ENCODE data around the gene SLC38A10. TPM values are rescaled to one million over a fixed set of nuclear protein-coding genes. Genes with fewer than 3 reads are reported as not detected.

The SLC38A10 gene
- total and polyA plus RNA-seq, 2 of the 13 experiments (the other 11 are each of a cell fraction or from before 2014, with no cell fraction given), result 23.4 to 55.8 TPM

GRCh38 chr17:81294512-81295030 lies 536 bp downstream of the SLC38A10 start (continued):
- TF ChIP-seq GABPA (IDR thresholded peaks at IDR 0.05; ENCODE audit: low read depth, low read length), result 0 out of 2 replicates have a peak, but pooled peaks have one; percentile 22
- 0 out of 2 replicates have a peak, but pooled peaks have one; percentile 24 for TF ChIP-seq GABPA (CRISPR knock-in tag; IDR thresholded peaks at IDR 0.05; ENCODE audit: low read depth)
- TF ChIP-seq ZNF564 (CRISPR knock-in tag; IDR thresholded peaks at IDR 0.05), result peak; percentile 40; the same call in 1 of the 2 replicates
- TF ChIP-seq, protein P1, sequence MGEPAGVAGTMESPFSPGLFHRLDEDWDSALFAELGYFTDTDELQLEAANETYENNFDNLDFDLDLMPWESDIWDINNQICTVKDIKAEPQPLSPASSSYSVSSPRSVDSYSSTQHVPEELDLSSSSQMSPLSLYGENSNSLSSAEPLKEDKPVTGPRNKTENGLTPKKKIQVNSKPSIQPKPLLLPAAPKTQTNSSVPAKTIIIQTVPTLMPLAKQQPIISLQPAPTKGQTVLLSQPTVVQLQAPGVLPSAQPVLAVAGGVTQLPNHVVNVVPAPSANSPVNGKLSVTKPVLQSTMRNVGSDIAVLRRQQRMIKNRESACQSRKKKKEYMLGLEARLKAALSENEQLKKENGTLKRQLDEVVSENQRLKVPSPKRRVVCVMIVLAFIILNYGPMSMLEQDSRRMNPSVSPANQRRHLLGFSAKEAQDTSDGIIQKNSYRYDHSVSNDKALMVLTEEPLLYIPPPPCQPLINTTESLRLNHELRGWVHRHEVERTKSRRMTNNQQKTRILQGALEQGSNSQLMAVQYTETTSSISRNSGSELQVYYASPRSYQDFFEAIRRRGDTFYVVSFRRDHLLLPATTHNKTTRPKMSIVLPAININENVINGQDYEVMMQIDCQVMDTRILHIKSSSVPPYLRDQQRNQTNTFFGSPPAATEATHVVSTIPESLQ (CRISPR knock-in tag; conservative IDR thresholded peaks at IDR 0.05), result 0 out of 2 replicates have a peak, but pooled peaks have one; percentile 5
- TF ChIP-seq ZNF251 (CRISPR knock-in tag; IDR thresholded peaks at IDR 0.05), result 0 out of 2 replicates have a peak, but pooled peaks have one; percentile 69
- TF ChIP-seq UBTF (CRISPR knock-in tag; IDR thresholded peaks at IDR 0.05), result 0 out of 2 replicates have a peak, but pooled peaks have one; percentile 16
- TF ChIP-seq, protein P2, sequence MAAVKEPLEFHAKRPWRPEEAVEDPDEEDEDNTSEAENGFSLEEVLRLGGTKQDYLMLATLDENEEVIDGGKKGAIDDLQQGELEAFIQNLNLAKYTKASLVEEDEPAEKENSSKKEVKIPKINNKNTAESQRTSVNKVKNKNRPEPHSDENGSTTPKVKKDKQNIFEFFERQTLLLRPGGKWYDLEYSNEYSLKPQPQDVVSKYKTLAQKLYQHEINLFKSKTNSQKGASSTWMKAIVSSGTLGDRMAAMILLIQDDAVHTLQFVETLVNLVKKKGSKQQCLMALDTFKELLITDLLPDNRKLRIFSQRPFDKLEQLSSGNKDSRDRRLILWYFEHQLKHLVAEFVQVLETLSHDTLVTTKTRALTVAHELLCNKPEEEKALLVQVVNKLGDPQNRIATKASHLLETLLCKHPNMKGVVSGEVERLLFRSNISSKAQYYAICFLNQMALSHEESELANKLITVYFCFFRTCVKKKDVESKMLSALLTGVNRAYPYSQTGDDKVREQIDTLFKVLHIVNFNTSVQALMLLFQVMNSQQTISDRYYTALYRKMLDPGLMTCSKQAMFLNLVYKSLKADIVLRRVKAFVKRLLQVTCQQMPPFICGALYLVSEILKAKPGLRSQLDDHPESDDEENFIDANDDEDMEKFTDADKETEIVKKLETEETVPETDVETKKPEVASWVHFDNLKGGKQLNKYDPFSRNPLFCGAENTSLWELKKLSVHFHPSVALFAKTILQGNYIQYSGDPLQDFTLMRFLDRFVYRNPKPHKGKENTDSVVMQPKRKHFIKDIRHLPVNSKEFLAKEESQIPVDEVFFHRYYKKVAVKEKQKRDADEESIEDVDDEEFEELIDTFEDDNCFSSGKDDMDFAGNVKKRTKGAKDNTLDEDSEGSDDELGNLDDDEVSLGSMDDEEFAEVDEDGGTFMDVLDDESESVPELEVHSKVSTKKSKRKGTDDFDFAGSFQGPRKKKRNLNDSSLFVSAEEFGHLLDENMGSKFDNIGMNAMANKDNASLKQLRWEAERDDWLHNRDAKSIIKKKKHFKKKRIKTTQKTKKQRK (IDR thresholded peaks at IDR 0.05; ENCODE audit: low read length), result no peak
- peak; percentile 15; the same call in 1 of the 2 replicates for TF ChIP-seq ZNF766 (CRISPR knock-in tag; IDR thresholded peaks at IDR 0.05; ENCODE audit: borderline replicate concordance)
- TF ChIP-seq FOXJ3 (CRISPR knock-in tag; IDR thresholded peaks at IDR 0.05; ENCODE audit: borderline replicate concordance), result no peak
- peak; percentile 5; the same call in 1 of the 2 replicates for TF ChIP-seq ATF3 (CRISPR knock-in tag; IDR thresholded peaks at IDR 0.05)
- 0 out of 2 replicates have a peak, but pooled peaks have one; percentile 50 for TF ChIP-seq ZNF451 (CRISPR knock-in tag; IDR thresholded peaks at IDR 0.05)
- no peak for TF ChIP-seq ZNF841 (CRISPR knock-in tag; IDR thresholded peaks at IDR 0.05; ENCODE audit: borderline replicate concordance)
- TF ChIP-seq ZNF746 (CRISPR knock-in tag; IDR thresholded peaks at IDR 0.05), result peak; percentile 21
- no peak for TF ChIP-seq ZSCAN21 (CRISPR knock-in tag; IDR thresholded peaks at IDR 0.05; ENCODE audit: borderline replicate concordance)
- 0 out of 2 replicates have a peak, but pooled peaks have one; percentile 49 for TF ChIP-seq ZNF430 (CRISPR knock-in tag; IDR thresholded peaks at IDR 0.05)
- TF ChIP-seq AHR (CRISPR knock-in tag; IDR thresholded peaks at IDR 0.05), result peak; percentile 29; the same call in 1 of the 2 replicates
- TF ChIP-seq, protein P3, sequence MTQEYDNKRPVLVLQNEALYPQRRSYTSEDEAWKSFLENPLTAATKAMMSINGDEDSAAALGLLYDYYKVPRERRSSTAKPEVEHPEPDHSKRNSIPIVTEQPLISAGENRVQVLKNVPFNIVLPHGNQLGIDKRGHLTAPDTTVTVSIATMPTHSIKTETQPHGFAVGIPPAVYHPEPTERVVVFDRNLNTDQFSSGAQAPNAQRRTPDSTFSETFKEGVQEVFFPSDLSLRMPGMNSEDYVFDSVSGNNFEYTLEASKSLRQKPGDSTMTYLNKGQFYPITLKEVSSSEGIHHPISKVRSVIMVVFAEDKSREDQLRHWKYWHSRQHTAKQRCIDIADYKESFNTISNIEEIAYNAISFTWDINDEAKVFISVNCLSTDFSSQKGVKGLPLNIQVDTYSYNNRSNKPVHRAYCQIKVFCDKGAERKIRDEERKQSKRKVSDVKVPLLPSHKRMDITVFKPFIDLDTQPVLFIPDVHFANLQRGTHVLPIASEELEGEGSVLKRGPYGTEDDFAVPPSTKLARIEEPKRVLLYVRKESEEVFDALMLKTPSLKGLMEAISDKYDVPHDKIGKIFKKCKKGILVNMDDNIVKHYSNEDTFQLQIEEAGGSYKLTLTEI (CRISPR knock-in tag; conservative IDR thresholded peaks at IDR 0.05), result no peak

Data from HepG2 (cell line).